ENCODE data around the gene KCNJ10.

- TF ChIP-seq ZSCAN18 (CRISPR knock-in tag; IDR thresholded peaks at IDR 0.05) (no peak), CTCF (IDR thresholded peaks at IDR 0.05) (no peak), ZNF263 (CRISPR knock-in tag; IDR thresholded peaks at IDR 0.05; ENCODE audit: low read depth) (no peak), CREB1 (CRISPR knock-in tag; IDR thresholded peaks at IDR 0.05) (no peak), CBFB (CRISPR knock-in tag; IDR thresholded peaks at IDR 0.05; ENCODE audit: low read depth) (no peak), TEAD4 (CRISPR knock-in tag; IDR thresholded peaks at IDR 0.05) (no peak)
Observed at GRCh38 chr1:160107512-160107911, 37.6 kb upstream of the KCNJ10 start.

All from WTC11 (cell line).